Neural cell (in vitro differentiated cells): ENCODE data around the gene COL24A1. TPM values are rescaled to one million over a fixed set of nuclear protein-coding genes. Genes with fewer than 3 reads are reported as not detected.

ENCODE experiments used
- H2AFZ ChIP-seq: fragments of 200-600, 300-800 bp; sonication (generic), shearing (Covaris generic); 2 replicates; pipeline ENCODE4 v1.6.0; 2014; ENCODE audit warnings: low read depth, mild to moderate bottlenecking, antibody characterized with exemption, low read length, moderate library complexity
- H3F3A ChIP-seq: fragments of 200-600 bp; shearing (Covaris generic); 2 replicates; pipeline ENCODE4 v1.6.1; 2016; ENCODE audit warnings: mild to moderate bottlenecking, moderate library complexity, mixed read lengths, antibody characterized with exemption, low read length; ENCODE audit not compliant: insufficient read depth, poor library complexity, severe bottlenecking
- H3K27ac ChIP-seq: fragments of 200-600, 300-800 bp; sonication (generic), shearing (Covaris generic); 2 replicates; pipeline ENCODE4 v1.5.1; 2014; ENCODE audit warnings: mild to moderate bottlenecking, low read length, moderate library complexity
- H3K27me3 ChIP-seq: fragments of 300-800, 200-600 bp; sonication (generic), shearing (Covaris generic); 2 replicates; pipeline ENCODE4 v1.6.0; 2014; ENCODE audit warnings: mild to moderate bottlenecking, low read depth, low read length, moderate library complexity; ENCODE audit not compliant: insufficient read depth
- H3K36me3 ChIP-seq: fragments of 300-800, 200-600 bp; sonication (generic), shearing (Covaris generic); 2 replicates; pipeline ENCODE4 v1.5.1; 2014; ENCODE audit warnings: mild to moderate bottlenecking, antibody characterized with exemption, low read length, moderate library complexity; ENCODE audit not compliant: insufficient read depth
- H3K4me2 ChIP-seq: fragments of 300-800, 200-600 bp; sonication (generic), shearing (Covaris generic); 2 replicates; pipeline ENCODE4 v1.6.0; 2014; ENCODE audit warnings: mild to moderate bottlenecking, low read length
- H3K4me3 ChIP-seq: fragments of 300-800, 200-600 bp; sonication (generic), shearing (Covaris generic); 2 replicates; pipeline ENCODE4 v1.5.1; 2014; ENCODE audit warnings: mild to moderate bottlenecking, low read length, moderate library complexity
- H3K79me2 ChIP-seq: fragments of 200-600 bp; shearing (Covaris generic); replicated peaks from 2 replicates; pipeline ENCODE4 v1.6.0; 2014; ENCODE audit warnings: mild to moderate bottlenecking, low read length, moderate library complexity; ENCODE audit not compliant: insufficient read depth
- H3K9ac ChIP-seq: fragments of 300-800, 200-600 bp; sonication (generic), shearing (Covaris generic); 2 replicates; pipeline ENCODE4 v1.6.1; 2016; ENCODE audit warnings: mild to moderate bottlenecking, low read length, mixed read lengths
- H3K9me2 ChIP-seq: fragments of 200-600 bp; shearing (Covaris generic); 2 replicates; pipeline ENCODE4 v1.6.1; 2016; ENCODE audit warnings: mild to moderate bottlenecking, low read length, mixed read lengths; ENCODE audit not compliant: insufficient read depth
- H3K9me3 ChIP-seq: fragments of 200-600, 300-800 bp; sonication (generic), shearing (Covaris generic); 2 replicates; pipeline ENCODE4 v1.6.1; 2016; ENCODE audit warnings: mild to moderate bottlenecking, mixed run types, low read length, moderate library complexity, mixed read lengths
- H4K20me1 ChIP-seq: fragments of 200-600 bp; shearing (Covaris generic); 2 replicates; pipeline ENCODE4 v1.6.1; 2016; ENCODE audit warnings: mild to moderate bottlenecking, mixed run types; ENCODE audit not compliant: insufficient read depth
- EP300 ChIP-seq: fragments of 450-650 bp; conservative IDR thresholded peaks from 2 replicates; pipeline ENCODE4 v1.6.1; 2014; ENCODE audit warnings: antibody characterized with exemption, mild to moderate bottlenecking, moderate library complexity; ENCODE audit not compliant: poor library complexity, severe bottlenecking
- EZH2 ChIP-seq: fragments of 200-600, 300-800 bp; shearing (Covaris generic), sonication (generic); IDR thresholded peaks from 2 replicates; pipeline ENCODE4 v1.6.1; 2014; ENCODE audit warnings: antibody characterized with exemption, low read length, borderline replicate concordance, mild to moderate bottlenecking; ENCODE audit not compliant: insufficient read depth, poor library complexity, severe bottlenecking
- MXI1 ChIP-seq: fragments of 450-650 bp; conservative IDR thresholded peaks from 2 replicates; pipeline ENCODE4 v1.6.1; 2014; ENCODE audit warnings: antibody characterized with exemption, mild to moderate bottlenecking; ENCODE audit not compliant: poor library complexity, severe bottlenecking
- POLR2AphosphoS5 ChIP-seq: IDR thresholded peaks from 2 replicates; pipeline ENCODE4 v1.6.1; 2012
- RAD21 ChIP-seq: fragments of 450-650 bp; conservative IDR thresholded peaks from 2 replicates; pipeline ENCODE4 v1.6.1; 2014; ENCODE audit warnings: antibody characterized with exemption, mild to moderate bottlenecking, moderate library complexity
- SMC3 ChIP-seq: fragments of 450-650 bp; conservative IDR thresholded peaks from 2 replicates; pipeline ENCODE4 v1.6.1; 2014; ENCODE audit warnings: antibody characterized with exemption, mild to moderate bottlenecking, moderate library complexity; ENCODE audit not compliant: poor library complexity
- TAF1 ChIP-seq: IDR thresholded peaks from 2 replicates; pipeline ENCODE4 v1.6.1; 2012; ENCODE audit warnings: low read depth
- polyA plus RNA-seq: library from polyadenylated mRNA; depleted of rRNA; stranded (reverse); fragments of >200 nt; gene quantifications from 2 replicates; pipeline ENCODE4 v1.2.3, GENCODE V29; 2014
- TF ChIP-seq, protein P1 (sequence below): IDR thresholded peaks from 2 replicates; pipeline ENCODE4 v1.6.1; 2012; ENCODE audit warnings: borderline replicate concordance
- TF ChIP-seq, protein P2 (sequence below): fragments of 450-650 bp; IDR thresholded peaks from 2 replicates; pipeline ENCODE4 v1.5.1; 2014; ENCODE audit warnings: antibody characterized with exemption, mild to moderate bottlenecking, moderate library complexity; ENCODE audit not compliant: poor library complexity, severe bottlenecking

Gene COL24A1
- polyA plus RNA-seq, 1 donor from 2014 or later = 0.19 TPM

DNA sequence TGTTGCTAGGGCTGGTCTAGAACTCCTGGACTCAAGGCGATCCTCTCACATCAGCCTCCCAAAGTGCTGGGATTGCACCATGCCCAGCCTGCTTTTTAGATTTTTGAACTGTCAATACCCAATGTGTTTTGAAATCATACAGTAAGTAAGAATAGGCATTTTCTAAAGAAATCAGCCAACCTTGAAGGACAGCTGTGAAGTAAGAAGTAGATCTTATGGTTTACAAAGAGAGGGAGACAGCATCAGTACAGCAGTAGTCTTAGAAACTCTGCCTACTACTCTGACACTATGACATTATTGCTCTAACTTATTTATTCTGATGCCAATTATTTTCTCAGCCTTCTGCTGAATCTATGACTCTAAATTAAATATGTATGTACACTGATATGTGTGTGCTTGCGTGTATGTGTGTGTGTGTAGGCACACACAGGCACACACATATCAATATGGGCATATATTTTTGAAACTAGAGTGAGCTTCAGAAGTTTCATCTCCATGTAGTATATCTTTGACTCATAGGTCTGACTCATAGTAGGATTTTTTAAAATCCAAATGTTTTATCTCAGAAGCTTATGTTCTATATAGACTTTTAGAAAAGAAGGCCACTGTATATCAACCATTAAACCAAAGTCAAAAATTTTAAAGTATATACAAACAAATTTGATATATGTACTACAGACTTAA lies 140.4 kb downstream of the COL24A1 start:
- no peak overlapping the region for H3K4me3 ChIP-seq
- no peaks in the 10 kb centered on the region for H3K9me3 ChIP-seq
- no peak overlapping the region for H2AFZ ChIP-seq
- no peaks in the 10 kb centered on the region for H3K27me3 ChIP-seq
- H3K9ac ChIP-seq = no peak overlapping the region
- H3F3A ChIP-seq = no peaks in the 10 kb centered on the region
- H3K4me2 ChIP-seq = no peak overlapping the region
- no peaks in the 10 kb centered on the region for H4K20me1 ChIP-seq
- no peaks in the 10 kb centered on the region for H3K36me3 ChIP-seq
- H3K27ac ChIP-seq = no peak overlapping the region
- no peaks in the 10 kb centered on the region for H3K79me2 ChIP-seq
- no peak for TF ChIP-seq RAD21
- TF ChIP-seq, protein P1, sequence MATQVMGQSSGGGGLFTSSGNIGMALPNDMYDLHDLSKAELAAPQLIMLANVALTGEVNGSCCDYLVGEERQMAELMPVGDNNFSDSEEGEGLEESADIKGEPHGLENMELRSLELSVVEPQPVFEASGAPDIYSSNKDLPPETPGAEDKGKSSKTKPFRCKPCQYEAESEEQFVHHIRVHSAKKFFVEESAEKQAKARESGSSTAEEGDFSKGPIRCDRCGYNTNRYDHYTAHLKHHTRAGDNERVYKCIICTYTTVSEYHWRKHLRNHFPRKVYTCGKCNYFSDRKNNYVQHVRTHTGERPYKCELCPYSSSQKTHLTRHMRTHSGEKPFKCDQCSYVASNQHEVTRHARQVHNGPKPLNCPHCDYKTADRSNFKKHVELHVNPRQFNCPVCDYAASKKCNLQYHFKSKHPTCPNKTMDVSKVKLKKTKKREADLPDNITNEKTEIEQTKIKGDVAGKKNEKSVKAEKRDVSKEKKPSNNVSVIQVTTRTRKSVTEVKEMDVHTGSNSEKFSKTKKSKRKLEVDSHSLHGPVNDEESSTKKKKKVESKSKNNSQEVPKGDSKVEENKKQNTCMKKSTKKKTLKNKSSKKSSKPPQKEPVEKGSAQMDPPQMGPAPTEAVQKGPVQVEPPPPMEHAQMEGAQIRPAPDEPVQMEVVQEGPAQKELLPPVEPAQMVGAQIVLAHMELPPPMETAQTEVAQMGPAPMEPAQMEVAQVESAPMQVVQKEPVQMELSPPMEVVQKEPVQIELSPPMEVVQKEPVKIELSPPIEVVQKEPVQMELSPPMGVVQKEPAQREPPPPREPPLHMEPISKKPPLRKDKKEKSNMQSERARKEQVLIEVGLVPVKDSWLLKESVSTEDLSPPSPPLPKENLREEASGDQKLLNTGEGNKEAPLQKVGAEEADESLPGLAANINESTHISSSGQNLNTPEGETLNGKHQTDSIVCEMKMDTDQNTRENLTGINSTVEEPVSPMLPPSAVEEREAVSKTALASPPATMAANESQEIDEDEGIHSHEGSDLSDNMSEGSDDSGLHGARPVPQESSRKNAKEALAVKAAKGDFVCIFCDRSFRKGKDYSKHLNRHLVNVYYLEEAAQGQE = no peak
- no peak for TF ChIP-seq EP300
- no peak for TF ChIP-seq POLR2AphosphoS5
- TF ChIP-seq SMC3 = no peak
- no peak for TF ChIP-seq MXI1
- TF ChIP-seq EZH2 = no peak
- TF ChIP-seq, protein P2, sequence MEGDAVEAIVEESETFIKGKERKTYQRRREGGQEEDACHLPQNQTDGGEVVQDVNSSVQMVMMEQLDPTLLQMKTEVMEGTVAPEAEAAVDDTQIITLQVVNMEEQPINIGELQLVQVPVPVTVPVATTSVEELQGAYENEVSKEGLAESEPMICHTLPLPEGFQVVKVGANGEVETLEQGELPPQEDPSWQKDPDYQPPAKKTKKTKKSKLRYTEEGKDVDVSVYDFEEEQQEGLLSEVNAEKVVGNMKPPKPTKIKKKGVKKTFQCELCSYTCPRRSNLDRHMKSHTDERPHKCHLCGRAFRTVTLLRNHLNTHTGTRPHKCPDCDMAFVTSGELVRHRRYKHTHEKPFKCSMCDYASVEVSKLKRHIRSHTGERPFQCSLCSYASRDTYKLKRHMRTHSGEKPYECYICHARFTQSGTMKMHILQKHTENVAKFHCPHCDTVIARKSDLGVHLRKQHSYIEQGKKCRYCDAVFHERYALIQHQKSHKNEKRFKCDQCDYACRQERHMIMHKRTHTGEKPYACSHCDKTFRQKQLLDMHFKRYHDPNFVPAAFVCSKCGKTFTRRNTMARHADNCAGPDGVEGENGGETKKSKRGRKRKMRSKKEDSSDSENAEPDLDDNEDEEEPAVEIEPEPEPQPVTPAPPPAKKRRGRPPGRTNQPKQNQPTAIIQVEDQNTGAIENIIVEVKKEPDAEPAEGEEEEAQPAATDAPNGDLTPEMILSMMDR = no peak
- no peak for TF ChIP-seq TAF1
- H3K9me2 ChIP-seq = no peaks in the 10 kb centered on the region

DNA sequence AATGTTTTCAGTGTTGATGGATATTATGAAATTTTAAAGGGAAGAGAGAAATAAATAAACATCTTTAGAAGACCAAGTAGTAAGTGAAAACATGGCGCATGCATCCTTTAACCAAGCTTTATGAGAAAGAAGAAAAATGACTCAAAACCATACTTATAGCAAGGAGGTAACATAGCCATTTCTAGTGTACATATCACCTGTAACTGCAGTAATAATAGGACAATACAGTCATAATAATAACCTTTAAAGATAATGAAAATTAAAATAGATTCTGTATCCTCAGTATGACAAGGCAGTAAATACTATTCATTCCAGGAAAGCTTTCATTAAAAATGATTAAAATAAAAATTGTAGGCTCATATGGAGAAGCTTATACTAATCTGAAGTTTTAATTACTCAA lies 141.2 kb downstream of the COL24A1 start:
- TF ChIP-seq EP300 (no peak), SMC3 (no peak), EZH2 (no peak), RAD21 (no peak), POLR2AphosphoS5 (no peak), MXI1 (no peak)
- TF ChIP-seq, protein P1 = no peak
- Histone ChIP-seq H3K9me3 (no peaks in the 10 kb centered on the region), H4K20me1 (no peaks in the 10 kb centered on the region), H3K27me3 (no peaks in the 10 kb centered on the region), H3K79me2 (no peaks in the 10 kb centered on the region), H3K4me2 (no peak overlapping the region), H3K9ac (no peak overlapping the region), H3F3A (no peaks in the 10 kb centered on the region), H3K4me3 (no peak overlapping the region), H3K27ac (no peak overlapping the region), H3K9me2 (no peaks in the 10 kb centered on the region), H2AFZ (no peak overlapping the region), H3K36me3 (no peaks in the 10 kb centered on the region)
